Loucy (cell line): Measurements from ENCODE around the gene JAM2.

Experiments used
- EZH2phosphoT487 ChIP-seq: fragments of 200-600 bp; IDR thresholded peaks from 2 replicates; pipeline ENCODE4 v1.6.1; 2018; ENCODE audit warnings: antibody characterized with exemption, mild to moderate bottlenecking, moderate library complexity, borderline replicate concordance
- TF ChIP-seq, protein P1 (sequence below): fragments of 200-600 bp; sonication (generic); conservative IDR thresholded peaks from 2 replicates; pipeline ENCODE4 v1.5.1; 2014; ENCODE audit warnings: mild to moderate bottlenecking, antibody characterized with exemption, low read length

DNA sequence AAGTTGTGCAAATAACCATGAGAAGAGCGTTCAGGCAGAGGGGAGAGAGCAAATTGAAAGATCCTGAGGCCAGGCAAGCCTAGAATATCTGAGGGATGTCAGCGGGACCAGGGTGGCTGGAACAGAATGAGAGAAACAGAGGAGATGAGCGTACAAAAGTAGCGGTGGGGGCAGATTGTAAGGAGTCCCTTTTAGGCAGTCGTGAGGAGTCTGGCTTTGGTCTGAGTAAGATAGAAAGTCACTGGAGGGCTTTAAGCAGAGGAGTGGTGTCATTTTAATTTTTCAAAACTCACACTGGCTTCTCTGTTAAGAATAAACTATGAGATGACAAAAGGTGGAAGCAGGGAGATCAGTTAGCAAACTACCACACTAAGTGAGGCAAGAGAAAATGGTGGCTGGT lies 71.5 kb downstream of the JAM2 start:
- TF ChIP-seq, protein P1, sequence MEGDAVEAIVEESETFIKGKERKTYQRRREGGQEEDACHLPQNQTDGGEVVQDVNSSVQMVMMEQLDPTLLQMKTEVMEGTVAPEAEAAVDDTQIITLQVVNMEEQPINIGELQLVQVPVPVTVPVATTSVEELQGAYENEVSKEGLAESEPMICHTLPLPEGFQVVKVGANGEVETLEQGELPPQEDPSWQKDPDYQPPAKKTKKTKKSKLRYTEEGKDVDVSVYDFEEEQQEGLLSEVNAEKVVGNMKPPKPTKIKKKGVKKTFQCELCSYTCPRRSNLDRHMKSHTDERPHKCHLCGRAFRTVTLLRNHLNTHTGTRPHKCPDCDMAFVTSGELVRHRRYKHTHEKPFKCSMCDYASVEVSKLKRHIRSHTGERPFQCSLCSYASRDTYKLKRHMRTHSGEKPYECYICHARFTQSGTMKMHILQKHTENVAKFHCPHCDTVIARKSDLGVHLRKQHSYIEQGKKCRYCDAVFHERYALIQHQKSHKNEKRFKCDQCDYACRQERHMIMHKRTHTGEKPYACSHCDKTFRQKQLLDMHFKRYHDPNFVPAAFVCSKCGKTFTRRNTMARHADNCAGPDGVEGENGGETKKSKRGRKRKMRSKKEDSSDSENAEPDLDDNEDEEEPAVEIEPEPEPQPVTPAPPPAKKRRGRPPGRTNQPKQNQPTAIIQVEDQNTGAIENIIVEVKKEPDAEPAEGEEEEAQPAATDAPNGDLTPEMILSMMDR: no peak
- TF ChIP-seq EZH2phosphoT487: no peak
